Stimulated activated CD4-positive, alpha-beta T cell treated with anti-CD3 and anti-CD28 coated beads, Interleukin-1b, Interleukin-23, amount 100 ng/mL, for 1 hour (primary cell): ENCODE measurements around the gene PPP6R1.
"Not testable (repeated sequence)": the region's sequence is repeated elsewhere in the genome, so short reads cannot be mapped to it uniquely, and the experiment has no call there.

ENCODE experiments used
- DNase-seq, 2 donors: peaks; one replicate each; pipeline ENCODE4 v3.0.0-alpha.2; 2020; ENCODE audit warnings: low read depth in 2 of 2

The PPP6R1 gene

GRCh38 chr19:55241935-55242464, 16.8 kb downstream of the PPP6R1 start:
- no peak for DNase-seq

GRCh38 chr19:55241143-55241934, 17.5 kb downstream of the PPP6R1 start:
- no peak for DNase-seq

DNA sequence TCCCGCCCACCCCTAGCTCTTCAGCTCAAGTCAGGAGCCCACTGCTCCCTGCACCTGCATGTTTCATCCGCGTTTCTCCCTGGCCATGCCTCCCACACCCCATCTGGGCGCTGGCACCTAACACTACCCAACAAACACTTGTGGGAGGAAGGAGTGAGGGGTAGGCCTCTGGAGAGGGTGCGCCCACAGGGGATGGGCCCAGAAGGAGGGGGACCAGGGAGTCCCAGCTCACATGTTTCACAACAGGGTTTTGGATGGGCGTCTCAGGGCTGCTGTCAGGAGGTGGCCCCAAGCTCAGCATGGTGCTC, 18.1 kb downstream of the PPP6R1 start:
- DNase-seq, result no peak

DNA sequence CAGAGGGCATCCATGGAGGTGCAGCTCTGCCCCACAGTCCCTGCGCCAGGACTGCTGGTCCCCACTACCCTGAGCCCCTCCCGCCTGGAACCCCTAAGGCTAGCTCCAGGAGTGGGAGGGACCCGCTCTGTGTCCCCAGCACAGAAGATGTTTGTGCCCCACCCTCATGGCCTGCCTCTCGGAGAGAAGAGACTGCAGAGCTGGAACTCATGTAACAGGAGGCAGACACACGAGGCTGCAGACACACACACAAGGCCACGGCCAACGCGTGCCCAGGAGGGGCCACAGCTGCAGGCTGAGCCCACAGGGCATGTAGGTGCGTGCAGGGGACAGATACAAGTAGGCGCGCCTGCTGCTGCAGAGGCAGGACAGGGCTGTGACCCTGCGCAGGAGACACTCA, 19.8 kb downstream of the PPP6R1 start:
- no peak for DNase-seq

DNA sequence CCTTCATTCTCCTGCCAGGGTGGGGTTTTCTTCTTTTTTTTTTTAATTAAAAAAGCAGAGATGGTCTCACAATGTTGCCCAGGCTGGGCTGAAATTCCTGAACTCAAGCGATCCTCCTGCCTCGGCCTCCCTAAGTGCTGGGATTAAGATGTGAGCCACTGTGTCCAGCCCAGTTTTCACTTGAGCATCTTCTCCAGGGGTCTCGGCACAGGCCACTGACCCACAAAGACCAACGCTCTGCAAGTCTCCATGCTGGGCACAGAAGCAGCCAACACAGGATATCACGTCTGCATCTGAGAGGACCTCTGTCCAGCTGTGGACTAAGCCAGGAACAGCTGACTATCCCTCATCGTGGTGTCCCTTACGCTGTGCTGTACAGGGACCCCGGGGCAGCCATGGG, 20.8 kb downstream of the PPP6R1 start:
- no peak for DNase-seq

- DNase-seq, result no peak
Measured at GRCh38 chr19:55232986-55233385, 25.8 kb downstream of the PPP6R1 start.

- no peak for DNase-seq
Measured at GRCh38 chr19:55232286-55232602, 26.6 kb downstream of the PPP6R1 start.

GRCh38 chr19:55231391-55232285, 27.2 kb downstream of the PPP6R1 start:
- DNase-seq, result no peak

GRCh38 chr19:55230780-55231179, 28.0 kb downstream of the PPP6R1 start:
- DNase-seq, result no peak

- no peak for DNase-seq
Measured at GRCh38 chr19:55230329-55230728, 28.5 kb downstream of the PPP6R1 start.

DNA sequence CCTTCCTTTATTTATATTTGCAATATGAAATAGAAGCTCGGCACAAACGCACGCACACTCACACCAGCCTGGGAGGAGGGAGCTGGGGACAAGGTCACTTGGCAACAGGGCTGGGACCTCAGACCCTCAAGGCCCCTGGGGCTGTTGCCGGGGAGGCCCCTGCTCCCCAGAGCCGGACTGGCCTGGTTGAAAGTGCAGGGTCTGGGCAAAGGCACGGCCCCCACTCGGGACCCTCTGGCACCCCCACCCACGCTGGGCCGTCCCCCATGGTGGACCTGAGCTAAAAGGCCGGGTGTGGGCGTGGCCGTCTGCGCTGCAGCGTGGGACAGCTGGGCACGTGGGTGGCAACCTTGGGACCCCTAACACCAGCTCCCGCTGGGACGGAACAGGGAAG, 29.0 kb downstream of the PPP6R1 start:
- no peak for DNase-seq

GRCh38 chr19:55229145-55229788, 29.6 kb downstream of the PPP6R1 start:
- DNase-seq, result no peak

GRCh38 chr19:55228403-55229031, 30.3 kb downstream of the PPP6R1 start, which contains the start of gene TMEM86B:
TSS of gene TMEM86B (minus strand) at chr19:55228763. CDS start at chr19:55228741, 22 bp downstream.
- no peak for DNase-seq

- no peak for DNase-seq
Measured at GRCh38 chr19:55228015-55228391, 30.8 kb downstream of the PPP6R1 start.

DNA sequence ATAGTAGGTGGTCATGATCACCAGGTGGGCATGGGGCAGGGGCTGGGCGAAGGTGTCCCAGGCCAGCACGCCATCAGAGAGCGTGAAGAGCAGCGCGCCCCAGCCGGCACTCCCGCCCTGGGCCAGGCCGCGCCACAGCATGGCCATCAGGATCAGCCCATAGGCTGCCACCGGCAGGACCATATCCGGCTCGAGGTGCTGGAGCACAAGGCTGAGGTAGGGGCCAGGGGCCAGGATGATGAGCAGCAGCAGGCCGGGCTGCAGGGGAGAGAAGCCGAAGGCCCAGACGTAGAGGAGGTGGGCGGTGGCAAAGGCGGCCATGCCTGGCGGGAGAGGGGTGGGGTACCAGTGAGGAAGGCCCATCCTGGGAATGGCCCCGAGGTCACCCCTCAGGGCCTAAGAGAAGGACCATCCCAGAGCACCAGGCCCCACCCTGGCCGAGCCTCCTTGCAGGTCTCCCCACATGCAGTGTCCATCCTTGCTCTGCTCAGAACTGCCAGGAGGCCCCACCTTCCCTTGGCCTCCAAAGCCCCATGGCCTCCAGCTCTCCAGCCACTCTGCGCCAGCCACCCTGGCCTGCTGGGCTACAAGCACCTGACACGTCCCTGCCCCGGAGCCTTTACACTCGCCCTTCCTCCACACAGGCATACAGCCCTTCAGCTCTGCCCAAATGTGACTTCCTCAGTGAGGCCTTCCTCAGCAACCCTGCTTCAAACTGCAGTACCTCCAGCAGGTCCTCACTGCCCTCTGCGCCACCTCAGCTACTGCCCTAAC, 31.4 kb downstream of the PPP6R1 start:
- DNase-seq, result no peak

DNA sequence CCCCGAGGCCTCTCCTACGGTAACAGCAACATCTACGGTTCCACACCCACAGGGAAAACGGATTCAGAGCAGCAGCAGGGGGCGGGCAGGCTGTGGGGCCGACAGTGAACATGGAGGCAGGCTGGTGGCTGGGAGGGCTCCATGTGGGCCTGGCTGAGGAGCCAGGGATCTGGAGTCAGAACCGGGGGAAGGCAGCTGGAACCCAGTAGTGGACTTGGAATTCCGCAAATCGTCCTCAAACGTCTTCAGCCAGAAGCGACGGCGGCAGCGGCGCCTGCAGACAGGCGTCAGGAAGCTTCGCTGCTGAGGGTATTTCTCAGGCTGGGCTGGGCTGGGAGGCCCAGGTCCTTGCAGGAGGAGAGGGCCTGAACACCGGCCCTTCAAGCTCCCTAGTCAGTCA, 32.0 kb downstream of the PPP6R1 start:
- DNase-seq, result no peak

- no peak for DNase-seq
Measured at GRCh38 chr19:55226273-55226672, 32.5 kb downstream of the PPP6R1 start.

- no peak for DNase-seq
Measured at GRCh38 chr19:55225415-55225958, 33.3 kb downstream of the PPP6R1 start.

DNA sequence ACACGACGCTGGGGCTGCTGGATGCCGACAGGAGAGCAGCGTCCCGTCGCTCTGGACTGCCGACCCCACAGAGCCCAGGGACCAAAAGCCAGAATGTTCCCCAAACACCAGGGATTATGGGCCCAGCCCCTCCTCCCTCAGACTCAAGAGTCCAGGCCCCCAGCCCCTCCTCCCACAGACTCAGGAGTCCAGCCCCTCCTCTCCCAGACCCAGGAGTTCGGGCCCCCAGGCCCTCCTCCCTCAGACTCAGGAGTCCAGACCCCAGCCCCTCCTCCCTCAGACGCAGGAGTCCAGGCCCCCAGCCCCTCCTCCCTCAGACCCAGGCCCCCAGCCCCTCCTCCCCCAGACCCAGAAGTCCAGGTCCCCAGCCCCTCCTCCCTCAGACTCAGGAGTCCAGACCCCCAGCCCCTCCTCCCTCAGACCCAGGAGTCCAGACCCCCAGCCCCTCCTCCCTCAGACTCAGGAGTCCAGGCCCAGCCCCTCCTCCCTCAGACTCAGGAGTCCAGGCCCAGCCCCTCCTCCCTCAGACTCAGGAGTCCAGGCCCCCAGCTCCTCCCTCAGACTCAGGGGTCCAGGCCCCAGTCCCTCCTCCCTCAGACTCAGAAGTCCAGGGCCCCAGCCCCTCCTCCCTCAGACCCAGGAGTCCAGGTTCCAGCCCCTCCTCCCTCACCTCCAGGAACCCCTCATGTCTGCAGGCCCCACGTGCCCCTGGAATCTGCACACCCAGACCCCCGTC, 34.0 kb downstream of the PPP6R1 start:
- DNase-seq, result not testable (repeated sequence)

DNA sequence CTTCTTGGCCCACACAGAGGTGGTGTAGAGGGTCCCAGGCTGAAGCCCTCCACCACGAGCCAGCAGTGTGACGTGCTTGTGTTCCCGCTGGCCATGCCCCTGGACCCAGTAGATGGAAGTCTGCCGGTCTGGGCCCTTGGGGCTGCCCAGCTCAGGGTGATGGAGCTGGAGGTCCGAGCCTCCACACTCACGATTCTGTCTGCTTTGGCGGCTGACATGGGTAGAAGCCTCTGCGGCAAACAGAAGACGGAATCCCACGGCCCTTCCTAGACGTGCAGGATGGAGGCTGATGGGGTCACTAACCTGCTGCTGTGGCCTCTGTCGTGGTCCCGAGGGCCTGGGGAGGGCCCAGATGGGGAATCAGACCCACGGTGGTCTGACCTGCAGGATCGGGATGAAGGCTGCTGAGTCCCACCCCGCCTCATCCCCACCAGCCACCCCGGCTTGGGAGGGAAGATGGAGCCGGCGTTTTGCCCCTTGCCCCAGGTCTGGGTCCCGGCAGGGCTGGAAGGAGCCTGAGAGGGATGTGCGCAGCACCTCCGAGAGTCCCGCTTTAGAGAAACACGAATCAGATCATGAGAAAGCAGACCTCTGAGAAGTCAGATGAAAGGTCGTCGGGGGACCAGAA, 34.7 kb downstream of the PPP6R1 start:
- DNase-seq, result no peak
